Caco-2 (cell line): ENCODE results near the gene RWDD1. TPM values are rescaled to one million over a fixed set of nuclear protein-coding genes. Genes with fewer than 3 reads are reported as not detected.

Experiments
- BruUV-seq: library from RNA; stranded (reverse); fragments of 400-500 nt; replicated peaks from 2 replicates; lab custom pipeline; 2021; lab: Mats Ljungman, UMichigan
- CTCF ChIA-PET: fragments of 300-600 bp; sonication (Branson Sonifier 250); formaldehyde crosslinking; loops from one replicate; lab custom pipeline; 2022; ENCODE audit warnings: antibody characterized with exemption; lab: Charles Lee
- POLR2A ChIA-PET: fragments of 300-600 bp; sonication (Branson Sonifier 250); formaldehyde crosslinking; loops from one replicate; lab custom pipeline; 2022; ENCODE audit warnings: antibody characterized with exemption; lab: Charles Lee
- DNase-seq, 2 experiments: peaks; one replicate each; pipeline versions ENCODE4 v3.0.0 to v3.0.0-alpha.2; 2020 to 2022
- H3K27me3 ChIP-seq: replicated peaks from 2 replicates; pipeline ENCODE4 v1.6.0; 2011; ENCODE audit warnings: low read length; ENCODE audit not compliant: control insufficient read depth, insufficient read depth
- H3K36me3 ChIP-seq: 2 replicates; pipeline ENCODE4 v1.5.1; 2011; ENCODE audit warnings: low read length; ENCODE audit not compliant: control insufficient read depth, insufficient read depth
- H3K4me1 ChIP-seq: fragments of 250-450 bp; sonication (Bioruptor Pico); 2 replicates; pipeline ENCODE4 v1.5.1; 2020; ENCODE audit warnings: mild to moderate bottlenecking
- H3K4me3 ChIP-seq: 2 replicates; pipeline ENCODE4 v1.5.1; 2011; ENCODE audit warnings: low read depth, mild to moderate bottlenecking, control low read depth, low read length
- H3K9me3 ChIP-seq: fragments of 250-450 bp; sonication (Bioruptor Pico); 2 replicates; pipeline ENCODE4 v1.5.1; 2020; ENCODE audit warnings: mild to moderate bottlenecking, moderate library complexity
- H3K27ac Mint-ChIP-seq: one replicate; pipeline ENCODE4 v1.8.0; 2022; ENCODE audit warnings: mixed read lengths; ENCODE audit not compliant: unreplicated experiment
- H3K27me3 Mint-ChIP-seq: one replicate; pipeline ENCODE4 v1.8.0; 2022; ENCODE audit warnings: mixed read lengths; ENCODE audit not compliant: insufficient read depth, unreplicated experiment
- H3K36me3 Mint-ChIP-seq: one replicate; pipeline ENCODE4 v1.8.0; 2022; ENCODE audit warnings: mild to moderate bottlenecking, mixed read lengths; ENCODE audit not compliant: insufficient read depth, unreplicated experiment
- H3K4me1 Mint-ChIP-seq: one replicate; pipeline ENCODE4 v1.8.0; 2022; ENCODE audit warnings: low read depth, mixed read lengths; ENCODE audit not compliant: unreplicated experiment
- H3K4me3 Mint-ChIP-seq: one replicate; pipeline ENCODE4 v1.8.0; 2022; ENCODE audit warnings: mild to moderate bottlenecking, moderate library complexity, mixed read lengths; ENCODE audit not compliant: unreplicated experiment
- H3K9me3 Mint-ChIP-seq: one replicate; pipeline ENCODE4 v1.8.0; 2022; ENCODE audit warnings: mixed read lengths; ENCODE audit not compliant: unreplicated experiment
- intact Hi-C: fragments of 100-400 bp; cut with micrococcal nuclease; formaldehyde crosslinking; loops from one replicate; pipeline ENCODE4 v1.10.0; 2022; ENCODE audit not compliant: unreplicated experiment
- total RNA-seq: library from RNA; stranded (reverse); gene quantifications from 2 replicates; pipeline ENCODE4 v1.2.3, GENCODE V29; 2022
- TF ChIP-seq, protein P1 (sequence below), 2 experiments: fragments of 200-600 bp in 1 of 2; IDR thresholded peaks; 1 replicate in 1 of 2; 2 replicates in 1 of 2; pipeline versions ENCODE4 v1.5.1 to v1.8.0; 2011 to 2022; ENCODE audit warnings: antibody characterized with exemption in 1 of 2, control low read depth in 1 of 2, inconsistent platforms in 1 of 2, low read depth in 1 of 2, low read length in 1 of 2, mild to moderate bottlenecking in 1 of 2, moderate library complexity in 1 of 2; ENCODE audit not compliant: insufficient read depth in 1 of 2, severe bottlenecking in 1 of 2, unreplicated experiment in 1 of 2

RWDD1 gene
- total RNA-seq, 1 experiment from 2014 or later: 35.0 TPM

DNA sequence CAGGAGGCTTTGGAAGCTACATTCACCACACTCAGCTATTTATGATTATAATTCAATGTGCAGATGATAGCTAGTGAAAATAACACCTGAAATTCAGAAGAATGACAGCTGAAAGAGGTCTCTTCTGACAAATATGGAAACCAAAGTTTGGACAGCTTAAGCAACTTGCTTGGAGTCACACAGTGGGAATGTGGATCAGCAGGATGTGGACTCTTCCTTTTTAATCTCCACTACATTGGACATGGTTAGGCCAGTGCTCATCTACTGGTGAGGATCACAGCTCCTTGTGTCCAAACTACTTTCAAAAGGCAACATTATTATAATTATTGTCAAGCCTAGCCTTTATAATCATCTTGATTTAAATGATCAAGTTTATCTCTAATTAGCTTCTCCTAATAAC, 36.2 kb upstream of the RWDD1 start:
- no peaks in the 10 kb centered on the region for H3K27me3 Mint-ChIP-seq
- BruUV-seq: no TSS peak
- no peak for DNase-seq
- peaks cover 13% of the 10 kb centered on the region for H3K4me1 ChIP-seq
- H3K4me1 Mint-ChIP-seq: peaks cover 12% of the 10 kb centered on the region
- no peak overlapping the region for H3K27ac Mint-ChIP-seq
- intact Hi-C loops: loop anchor here (10.0 kb wide), 1 partner anchor 310 kb away; no protein-coding TSS in a partner anchor
- ChIA-PET CTCF (interaction anchor here (1.1 to 1.2 kb wide), 2 partner anchors 19 to 24 kb away, joined by 4 to 7 read pairs; partner anchors contain the start of genes CALHM4 and CALHM5), POLR2A (no interaction called here)
- H3K36me3 ChIP-seq: no peaks in the 10 kb centered on the region
- H3K4me3 ChIP-seq: no peak overlapping the region
- TF ChIP-seq, protein P1, sequence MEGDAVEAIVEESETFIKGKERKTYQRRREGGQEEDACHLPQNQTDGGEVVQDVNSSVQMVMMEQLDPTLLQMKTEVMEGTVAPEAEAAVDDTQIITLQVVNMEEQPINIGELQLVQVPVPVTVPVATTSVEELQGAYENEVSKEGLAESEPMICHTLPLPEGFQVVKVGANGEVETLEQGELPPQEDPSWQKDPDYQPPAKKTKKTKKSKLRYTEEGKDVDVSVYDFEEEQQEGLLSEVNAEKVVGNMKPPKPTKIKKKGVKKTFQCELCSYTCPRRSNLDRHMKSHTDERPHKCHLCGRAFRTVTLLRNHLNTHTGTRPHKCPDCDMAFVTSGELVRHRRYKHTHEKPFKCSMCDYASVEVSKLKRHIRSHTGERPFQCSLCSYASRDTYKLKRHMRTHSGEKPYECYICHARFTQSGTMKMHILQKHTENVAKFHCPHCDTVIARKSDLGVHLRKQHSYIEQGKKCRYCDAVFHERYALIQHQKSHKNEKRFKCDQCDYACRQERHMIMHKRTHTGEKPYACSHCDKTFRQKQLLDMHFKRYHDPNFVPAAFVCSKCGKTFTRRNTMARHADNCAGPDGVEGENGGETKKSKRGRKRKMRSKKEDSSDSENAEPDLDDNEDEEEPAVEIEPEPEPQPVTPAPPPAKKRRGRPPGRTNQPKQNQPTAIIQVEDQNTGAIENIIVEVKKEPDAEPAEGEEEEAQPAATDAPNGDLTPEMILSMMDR (IDR thresholded peaks at IDR 0.05; ENCODE audit: insufficient read depth in 1 of 2, low read depth in 1 of 2, low read length in 1 of 2, severe bottlenecking in 1 of 2, unreplicated experiment in 1 of 2): no peak
- no peaks in the 10 kb centered on the region for H3K36me3 Mint-ChIP-seq
- no peak overlapping the region for H3K4me3 Mint-ChIP-seq
- H3K9me3 ChIP-seq: no peaks in the 10 kb centered on the region
- H3K27me3 ChIP-seq: no peaks in the 10 kb centered on the region
- no peaks in the 10 kb centered on the region for H3K9me3 Mint-ChIP-seq

DNA sequence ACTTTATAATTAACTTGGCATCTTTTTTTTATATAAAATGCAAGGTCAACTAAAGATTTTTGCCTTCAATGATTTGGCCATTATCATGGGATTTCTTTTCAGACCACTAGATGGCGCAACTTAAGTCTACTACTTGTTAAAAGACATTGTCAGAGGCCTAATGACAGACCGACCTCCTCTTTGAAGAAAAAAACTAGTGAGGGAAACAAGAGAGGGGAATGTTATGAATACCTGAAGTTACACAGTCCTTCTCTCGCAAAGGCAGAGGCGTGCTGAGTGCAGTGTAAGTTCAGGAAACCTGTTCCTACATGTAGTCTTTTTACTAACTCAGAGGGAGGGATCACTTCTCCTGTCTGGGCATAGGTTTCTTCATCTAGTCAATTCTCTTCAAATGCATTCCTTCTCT, 35.1 kb upstream of the RWDD1 start:
- POLR2A ChIA-PET: no interaction called here
- Mint-ChIP-seq H3K4me3 (no peak overlapping the region), H3K9me3 (no peaks in the 10 kb centered on the region), H3K27ac (no peak overlapping the region), H3K36me3 (no peaks in the 10 kb centered on the region), H3K27me3 (no peaks in the 10 kb centered on the region), H3K4me1 (peaks cover 3% of the 10 kb centered on the region)
- Histone ChIP-seq H3K4me1 (peaks cover 8% of the 10 kb centered on the region), H3K4me3 (no peak overlapping the region), H3K9me3 (no peaks in the 10 kb centered on the region), H3K36me3 (no peaks in the 10 kb centered on the region), H3K27me3 (no peaks in the 10 kb centered on the region)
- intact Hi-C loops: loop anchor here (1.0 to 10.0 kb wide), 3 partner anchors 25 to 309 kb away; no protein-coding TSS in a partner anchor
- TF ChIP-seq, protein P1 (IDR thresholded peaks at IDR 0.05; ENCODE audit: insufficient read depth in 1 of 2, low read depth in 1 of 2, low read length in 1 of 2, severe bottlenecking in 1 of 2, unreplicated experiment in 1 of 2): peak; percentile 60 to 62
- BruUV-seq: no TSS peak
- CTCF ChIA-PET: no interaction called here
- peak in 1 of 2 experiments; percentile 56 for DNase-seq

DNA sequence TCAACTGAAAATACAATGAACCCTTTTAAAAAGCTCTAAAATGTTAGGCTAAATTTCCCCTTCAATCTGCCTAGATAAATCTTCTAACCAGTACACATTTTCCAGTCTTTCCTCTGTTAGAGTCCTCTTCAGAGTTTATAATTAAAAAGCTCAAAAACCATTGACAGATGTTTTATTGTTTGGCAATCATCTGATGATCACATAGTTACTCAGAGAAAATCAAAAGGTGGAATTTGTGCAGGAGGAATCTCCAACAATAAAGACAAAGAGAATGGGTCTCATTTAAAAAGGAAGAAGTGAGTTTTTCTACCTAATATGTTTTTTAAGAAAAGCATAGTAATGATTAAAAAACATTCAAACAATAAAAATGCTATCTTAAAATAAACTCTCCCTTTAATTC, 28.9 kb upstream of the RWDD1 start:
- Histone ChIP-seq H3K27me3 (no peaks in the 10 kb centered on the region), H3K4me1 (no peaks in the 10 kb centered on the region), H3K9me3 (no peaks in the 10 kb centered on the region), H3K36me3 (no peaks in the 10 kb centered on the region), H3K4me3 (no peak overlapping the region)
- no peak overlapping the region for H3K27ac Mint-ChIP-seq
- no TSS peak for BruUV-seq
- TF ChIP-seq, protein P1 (IDR thresholded peaks at IDR 0.05; ENCODE audit: insufficient read depth in 1 of 2, low read depth in 1 of 2, low read length in 1 of 2, severe bottlenecking in 1 of 2, unreplicated experiment in 1 of 2): no peak
- H3K9me3 Mint-ChIP-seq: no peaks in the 10 kb centered on the region
- H3K36me3 Mint-ChIP-seq: no peaks in the 10 kb centered on the region
- H3K4me3 Mint-ChIP-seq: no peak overlapping the region
- ChIA-PET CTCF (no interaction called here), POLR2A (no interaction called here)
- H3K4me1 Mint-ChIP-seq: no peaks in the 10 kb centered on the region
- no peak for DNase-seq
- intact Hi-C loops: no loop called here
- no peaks in the 10 kb centered on the region for H3K27me3 Mint-ChIP-seq
